DND-41 (cell line): Measurements from ENCODE around the gene OR2J1.

Experiments
- ATAC-seq: fragments of 200-7000 bp; cut with Tn5 transposase; 3 replicates; pipeline ENCODE4 v1.9.1; 2021; ENCODE audit warnings: low read depth; ENCODE audit not compliant: insufficient read depth
- DNase-seq: peaks from one replicate; pipeline ENCODE4 v3.0.0-alpha.2; 2020
- H2AFZ ChIP-seq: 2 replicates; pipeline ENCODE4 v1.6.0; 2012; ENCODE audit warnings: low read depth, low read length
- H3K27ac ChIP-seq: 2 replicates; pipeline ENCODE4 v1.5.1; 2012; ENCODE audit warnings: low read length, inconsistent platforms
- H3K27me3 ChIP-seq: fragments of 200-600 bp; sonication (generic); 2 replicates; pipeline ENCODE4 v1.6.0; 2012; ENCODE audit warnings: low read length, mild to moderate bottlenecking, inconsistent platforms; ENCODE audit not compliant: insufficient read depth, poor library complexity
- H3K36me3 ChIP-seq: 2 replicates; pipeline ENCODE4 v1.5.1; 2012; ENCODE audit warnings: low read length, inconsistent platforms; ENCODE audit not compliant: insufficient read depth
- H3K4me1 ChIP-seq: 2 replicates; pipeline ENCODE4 v1.5.1; 2012; ENCODE audit warnings: mild to moderate bottlenecking, low read length; ENCODE audit not compliant: insufficient read depth
- H3K4me2 ChIP-seq: 2 replicates; pipeline ENCODE4 v1.6.0; 2012; ENCODE audit warnings: mild to moderate bottlenecking, moderate library complexity, low read length, inconsistent platforms; ENCODE audit not compliant: insufficient read depth
- H3K4me3 ChIP-seq, 2 experiments: fragments of 200-600 bp in 1 of 2; shearing (Covaris generic) in 1 of 2; 2 replicates each; pipeline ENCODE4 v1.5.1; 2012 to 2016; ENCODE audit warnings: inconsistent platforms in 2 of 2, low read length in 2 of 2, mild to moderate bottlenecking in 2 of 2, low read depth in 1 of 2, moderate library complexity in 1 of 2
- H3K79me2 ChIP-seq: 2 replicates; pipeline ENCODE4 v1.6.0; 2012; ENCODE audit warnings: low read length, inconsistent platforms; ENCODE audit not compliant: insufficient read depth
- H3K9ac ChIP-seq: 2 replicates; pipeline ENCODE4 v1.6.0; 2012; ENCODE audit warnings: low read depth, mild to moderate bottlenecking, inconsistent platforms, low read length, moderate library complexity
- H3K9me3 ChIP-seq: 2 replicates; pipeline ENCODE4 v1.5.1; 2012; ENCODE audit warnings: low read length, moderate library complexity, mild to moderate bottlenecking, inconsistent platforms; ENCODE audit not compliant: insufficient read depth, severe bottlenecking
- H4K20me1 ChIP-seq: 2 replicates; pipeline ENCODE4 v1.6.0; 2012; ENCODE audit warnings: low read length; ENCODE audit not compliant: insufficient read depth
- EZH2 ChIP-seq: IDR thresholded peaks from 3 replicates; pipeline ENCODE4 v1.6.1; 2012; ENCODE audit warnings: borderline replicate concordance, low read depth, mild to moderate bottlenecking, moderate library complexity, low read length, inconsistent platforms; ENCODE audit not compliant: severe bottlenecking
- TF ChIP-seq, protein P1 (sequence below): IDR thresholded peaks from 2 replicates; pipeline ENCODE4 v1.5.1; 2012; ENCODE audit warnings: borderline replicate concordance, low read length, moderate library complexity, mild to moderate bottlenecking; ENCODE audit not compliant: poor library complexity, severe bottlenecking; ENCODE audit errors: extremely low read depth

The OR2J1 gene

DNA sequence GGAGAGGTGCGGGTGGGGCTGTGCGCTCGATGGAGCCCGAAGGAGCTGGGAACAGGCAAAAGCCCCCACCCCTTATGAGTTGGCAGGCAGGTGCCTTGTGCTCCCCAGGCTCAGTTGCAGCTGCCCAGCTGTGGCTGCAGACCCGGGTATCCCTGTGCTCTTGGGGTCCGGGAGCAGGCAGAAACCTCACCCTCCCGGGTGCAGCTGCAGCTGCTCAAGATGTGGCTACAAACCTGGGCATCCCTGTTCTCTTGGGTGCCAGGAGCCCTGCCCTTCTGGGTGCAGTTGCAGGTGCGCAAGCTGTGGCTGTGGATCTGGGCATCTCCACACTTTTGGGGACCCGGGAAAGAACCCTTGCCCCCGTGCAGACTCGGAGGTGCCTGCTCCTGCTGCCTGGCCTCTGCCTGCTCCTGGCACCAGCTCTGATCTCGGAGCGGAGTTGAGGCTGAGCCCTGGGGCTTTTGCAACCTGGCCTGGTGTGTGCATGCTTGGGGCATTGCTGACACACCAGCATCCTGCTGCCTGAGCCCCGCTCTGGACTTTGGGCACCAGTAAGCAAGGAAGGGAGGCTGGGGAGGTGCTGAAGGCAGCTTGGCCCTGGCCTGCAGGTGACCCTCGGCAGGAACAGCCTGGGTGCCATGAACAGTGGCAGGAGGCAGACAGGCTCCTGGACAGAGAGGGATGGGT, 30.2 kb downstream of the OR2J1 start:
- no peaks in the 10 kb centered on the region for H3K36me3 ChIP-seq
- H3K9me3 ChIP-seq: no peaks in the 10 kb centered on the region
- no peaks in the 10 kb centered on the region for H3K27me3 ChIP-seq
- TF ChIP-seq EZH2: no peak
- TF ChIP-seq, protein P1, sequence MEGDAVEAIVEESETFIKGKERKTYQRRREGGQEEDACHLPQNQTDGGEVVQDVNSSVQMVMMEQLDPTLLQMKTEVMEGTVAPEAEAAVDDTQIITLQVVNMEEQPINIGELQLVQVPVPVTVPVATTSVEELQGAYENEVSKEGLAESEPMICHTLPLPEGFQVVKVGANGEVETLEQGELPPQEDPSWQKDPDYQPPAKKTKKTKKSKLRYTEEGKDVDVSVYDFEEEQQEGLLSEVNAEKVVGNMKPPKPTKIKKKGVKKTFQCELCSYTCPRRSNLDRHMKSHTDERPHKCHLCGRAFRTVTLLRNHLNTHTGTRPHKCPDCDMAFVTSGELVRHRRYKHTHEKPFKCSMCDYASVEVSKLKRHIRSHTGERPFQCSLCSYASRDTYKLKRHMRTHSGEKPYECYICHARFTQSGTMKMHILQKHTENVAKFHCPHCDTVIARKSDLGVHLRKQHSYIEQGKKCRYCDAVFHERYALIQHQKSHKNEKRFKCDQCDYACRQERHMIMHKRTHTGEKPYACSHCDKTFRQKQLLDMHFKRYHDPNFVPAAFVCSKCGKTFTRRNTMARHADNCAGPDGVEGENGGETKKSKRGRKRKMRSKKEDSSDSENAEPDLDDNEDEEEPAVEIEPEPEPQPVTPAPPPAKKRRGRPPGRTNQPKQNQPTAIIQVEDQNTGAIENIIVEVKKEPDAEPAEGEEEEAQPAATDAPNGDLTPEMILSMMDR: no peak
- no peaks in the 10 kb centered on the region for H3K4me1 ChIP-seq
- no peak for ATAC-seq
- no peak overlapping the region for H3K4me2 ChIP-seq
- no peak overlapping the region for H2AFZ ChIP-seq
- H3K9ac ChIP-seq: no peak overlapping the region
- no peak overlapping the region for H3K27ac ChIP-seq
- no peak overlapping the region for H3K4me3 ChIP-seq
- H3K79me2 ChIP-seq: no peaks in the 10 kb centered on the region
- H4K20me1 ChIP-seq: no peaks in the 10 kb centered on the region
- no peak for DNase-seq

GRCh38 chr6:29130644-29131043, 31.4 kb downstream of the OR2J1 start:
- H3K27ac ChIP-seq: no peak overlapping the region
- H4K20me1 ChIP-seq: no peaks in the 10 kb centered on the region
- H3K9ac ChIP-seq: no peak overlapping the region
- H3K4me3 ChIP-seq: no peak overlapping the region
- DNase-seq (no peak), ATAC-seq (no peak)
- H3K36me3 ChIP-seq: no peaks in the 10 kb centered on the region
- H3K9me3 ChIP-seq: no peaks in the 10 kb centered on the region
- no peak overlapping the region for H3K4me2 ChIP-seq
- H3K27me3 ChIP-seq: no peaks in the 10 kb centered on the region
- H3K4me1 ChIP-seq: no peaks in the 10 kb centered on the region
- H2AFZ ChIP-seq: no peak overlapping the region
- no peaks in the 10 kb centered on the region for H3K79me2 ChIP-seq
- TF ChIP-seq, protein P1: no peak
- TF ChIP-seq EZH2: no peak

DNA sequence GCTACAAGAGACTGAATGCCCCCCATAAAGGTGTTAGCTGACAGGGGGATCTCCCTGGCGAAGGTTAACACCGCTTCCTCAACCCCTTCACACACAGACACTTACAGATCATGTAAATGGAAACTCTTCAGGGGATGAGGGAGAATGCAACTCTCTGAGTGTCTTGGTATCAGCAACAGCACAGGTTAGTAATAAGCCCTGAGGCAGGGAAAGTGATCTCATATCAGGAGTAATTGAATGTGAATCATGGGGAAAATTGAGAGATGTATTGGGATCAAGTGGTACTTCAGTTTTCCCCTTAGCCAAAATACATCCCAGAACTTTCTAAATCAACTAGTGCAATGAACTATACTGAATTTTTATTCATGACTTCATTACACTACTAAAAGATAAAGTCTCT, 32.4 kb downstream of the OR2J1 start:
- TF ChIP-seq, protein P1: no peak
- no peak for TF ChIP-seq EZH2
- H3K4me3 ChIP-seq: no peak overlapping the region
- H3K79me2 ChIP-seq: no peaks in the 10 kb centered on the region
- no peaks in the 10 kb centered on the region for H4K20me1 ChIP-seq
- H3K4me2 ChIP-seq: no peak overlapping the region
- H3K4me1 ChIP-seq: no peaks in the 10 kb centered on the region
- no peak overlapping the region for H3K9ac ChIP-seq
- no peak overlapping the region for H2AFZ ChIP-seq
- H3K27ac ChIP-seq: no peak overlapping the region
- H3K36me3 ChIP-seq: no peaks in the 10 kb centered on the region
- H3K9me3 ChIP-seq: no peaks in the 10 kb centered on the region
- H3K27me3 ChIP-seq: no peaks in the 10 kb centered on the region
- ATAC-seq: no peak
- no peak for DNase-seq

- H3K4me2 ChIP-seq: no peak overlapping the region
- no peaks in the 10 kb centered on the region for H3K36me3 ChIP-seq
- DNase-seq (no peak), ATAC-seq (no peak)
- H3K27me3 ChIP-seq: no peaks in the 10 kb centered on the region
- H3K9ac ChIP-seq: no peak overlapping the region
- TF ChIP-seq, protein P1: no peak
- TF ChIP-seq EZH2: no peak
- H4K20me1 ChIP-seq: no peaks in the 10 kb centered on the region
- no peak overlapping the region for H3K4me3 ChIP-seq
- H3K9me3 ChIP-seq: no peaks in the 10 kb centered on the region
- no peaks in the 10 kb centered on the region for H3K4me1 ChIP-seq
- H3K27ac ChIP-seq: no peak overlapping the region
- H3K79me2 ChIP-seq: no peaks in the 10 kb centered on the region
- H2AFZ ChIP-seq: no peak overlapping the region
These were observed 38.4 kb downstream of the OR2J1 start for GRCh38 chr6:29137724-29138123.
